GM12874 (cell line): ENCODE measurements around the gene SLC22A15.

Experiments
- CTCF ChIP-seq: IDR thresholded peaks from 2 replicates; pipeline ENCODE4 v1.5.1; 2011; ENCODE audit warnings: low read depth, mild to moderate bottlenecking, control low read depth, low read length, moderate library complexity; ENCODE audit not compliant: insufficient read depth

The SLC22A15 gene

GRCh38 chr1:115976062-115976920 is at the start of gene SLC22A15:
Gene SLC22A15, plus strand, starts transcription at chr1:115976513. Its CDS starts 115 bp downstream, at chr1:115976628.
- no peak for TF ChIP-seq CTCF

- TF ChIP-seq CTCF: no peak
Measured at GRCh38 chr1:115927971-115928370, 48.3 kb upstream of the SLC22A15 start.

GRCh38 chr1:115929881-115930280 is 46.4 kb upstream of the SLC22A15 start:
- TF ChIP-seq CTCF: no peak

GRCh38 chr1:115933625-115934024 is 42.7 kb upstream of the SLC22A15 start:
- no peak for TF ChIP-seq CTCF

GRCh38 chr1:115939455-115939854 is 36.9 kb upstream of the SLC22A15 start:
- no peak for TF ChIP-seq CTCF

- TF ChIP-seq CTCF: no peak
Measured at GRCh38 chr1:115946116-115946515, 30.2 kb upstream of the SLC22A15 start.

GRCh38 chr1:115949156-115949555 is 27.2 kb upstream of the SLC22A15 start:
- TF ChIP-seq CTCF: no peak
